CD4-positive, CD25-positive, alpha-beta regulatory T cell (primary cell): Measurements from ENCODE around the gene EXOSC5. TPM values are rescaled to one million over a fixed set of nuclear protein-coding genes. Genes with fewer than 3 reads are reported as not detected.

Source experiments
- ATAC-seq, 2 donors: fragments of 150-1000 bp; cut with Tn5 transposase; one replicate each; pipeline ENCODE4 v1.10.0; 2021; ENCODE audit warnings: low read depth in 2 of 2, moderate number of reproducible peaks in 2 of 2, moderate library complexity in 1 of 2
- DNase-seq, 3 donors: peaks; one replicate each; pipeline versions ENCODE4 v3.0.0 to v3.0.0-alpha.2; 2012 to 2022; ENCODE audit warnings: mixed read lengths in 1 of 3
- H3K27ac ChIP-seq: one replicate; pipeline ENCODE4 v1.7.0; 2013; ENCODE audit warnings: mild to moderate bottlenecking, low read length; ENCODE audit not compliant: insufficient read depth, poor library complexity, severe bottlenecking
- H3K27me3 ChIP-seq: one replicate; pipeline ENCODE4 v1.7.0; 2013; ENCODE audit warnings: low read length; ENCODE audit not compliant: control insufficient read depth, insufficient read depth
- H3K36me3 ChIP-seq: one replicate; pipeline ENCODE4 v1.7.0; 2013; ENCODE audit warnings: mild to moderate bottlenecking, low read length, moderate library complexity; ENCODE audit not compliant: control insufficient read depth, insufficient read depth
- H3K4me1 ChIP-seq: 2 replicates; pipeline ENCODE4 v1.7.0; 2013; ENCODE audit warnings: mild to moderate bottlenecking, low read length; ENCODE audit not compliant: insufficient read depth, control insufficient read depth, poor library complexity, severe bottlenecking
- H3K4me3 ChIP-seq: one replicate; pipeline ENCODE4 v1.7.0; 2013; ENCODE audit warnings: low read depth, mild to moderate bottlenecking, low read length, moderate library complexity
- H3K9me3 ChIP-seq, 2 experiments: 1 replicate in 1 of 2; 2 replicates in 1 of 2; pipeline ENCODE4 v1.7.0; 2013; ENCODE audit warnings: low read length in 2 of 2, mild to moderate bottlenecking in 1 of 2, moderate library complexity in 1 of 2; ENCODE audit not compliant: control insufficient read depth in 2 of 2
- H3K27ac Mint-ChIP-seq, 3 donors: one replicate each; pipeline ENCODE4 v1.8.0; 2020 to 2022; ENCODE audit warnings: mild to moderate bottlenecking in 3 of 3, mixed read lengths in 3 of 3, moderate library complexity in 2 of 3
- H3K27me3 Mint-ChIP-seq: one replicate; pipeline ENCODE4 v1.8.0; 2022; ENCODE audit warnings: mild to moderate bottlenecking, mixed read lengths
- H3K36me3 Mint-ChIP-seq: one replicate; pipeline ENCODE4 v1.8.0; 2020; ENCODE audit warnings: mixed read lengths
- H3K4me1 Mint-ChIP-seq, 4 donors: one replicate each; pipeline ENCODE4 v1.8.0; 2020 to 2022; ENCODE audit warnings: mixed read lengths in 4 of 4, mild to moderate bottlenecking in 1 of 4
- H3K4me3 Mint-ChIP-seq, 4 donors: one replicate each; pipeline ENCODE4 v1.8.0; 2020 to 2022; ENCODE audit warnings: mild to moderate bottlenecking in 4 of 4, mixed read lengths in 4 of 4, moderate library complexity in 3 of 4
- H3K9me3 Mint-ChIP-seq, 7 donors: one replicate each; pipeline ENCODE4 v1.8.0; 2020 to 2022; ENCODE audit warnings: mixed read lengths in 7 of 7, mild to moderate bottlenecking in 3 of 7, moderate library complexity in 2 of 7
- polyA plus RNA-seq, 4 donors: library from polyadenylated mRNA; unstranded; fragments of 300-500 nt; fragmentation: Illumina TruSeq; gene quantifications; one replicate each; pipeline ENCODE4 v1.2.3, GENCODE V29; 2021
- total RNA-seq: library from RNA; stranded (reverse); gene quantifications from one replicate; pipeline ENCODE4 v1.2.3, GENCODE V29; 2022

Gene EXOSC5
- total RNA-seq (13.9 TPM), polyA plus RNA-seq (10 to 100 TPM; 46.1 to 65.3 (median 58.6) TPM)

GRCh38 chr19:41397086-41398049 is at the start of gene EXOSC5, which contains the start of gene BCKDHA:
Gene EXOSC5, minus strand, starts transcription at chr19:41397359. Its CDS starts 31 bp downstream, at chr19:41397328.
Gene BCKDHA, plus strand, starts transcription at chr19:41397818. Its CDS starts 10 bp downstream, at chr19:41397828.
- Histone ChIP-seq H3K27me3 (no peaks in the 10 kb centered on the region), H3K36me3 (no peaks in the 10 kb centered on the region), H3K27ac (peak within 1 kb of the TSS; percentile 98), H3K4me1 (peaks cover 31% of the 10 kb centered on the region), H3K9me3 (no peaks in the 10 kb centered on the region), H3K4me3 (peak within 1 kb of the TSS; percentile 100)
- Mint-ChIP-seq H3K9me3 (no peaks in the 10 kb centered on the region), H3K27ac (peak within 1 kb of the TSS; percentile 99 to 100 (median 100)), H3K4me3 (peak within 1 kb of the TSS; percentile 95 to 99 (median 97)), H3K36me3 (peaks cover 14% of the 10 kb centered on the region), H3K27me3 (no peaks in the 10 kb centered on the region), H3K4me1 (peaks cover 25 to 56% (median 37%) of the 10 kb centered on the region in 4 donors)
- DNase-seq: peak; percentile 99 to 100 (median 100)
- ATAC-seq: peak; percentile 99

DNA sequence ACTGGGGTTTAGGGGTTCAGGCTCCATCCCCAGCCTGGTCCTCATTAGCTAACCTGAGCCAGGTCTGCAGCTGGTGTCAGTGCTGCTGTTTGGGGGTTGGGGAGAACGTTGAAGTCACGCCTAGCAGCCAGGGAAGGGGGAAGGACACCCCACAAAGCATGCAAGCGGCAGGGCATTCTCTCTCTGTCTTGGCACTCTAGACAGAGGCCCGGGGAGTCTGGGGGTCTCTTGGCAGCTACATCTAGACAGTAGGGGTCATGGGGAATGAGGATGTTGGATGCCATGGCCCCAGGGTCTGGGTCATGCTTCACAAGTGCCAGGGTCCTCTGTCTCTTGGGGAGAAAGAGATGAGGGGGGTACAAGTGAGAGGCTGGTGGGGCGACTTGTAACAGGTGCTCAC is 48.4 kb upstream of the EXOSC5 start:
- Histone ChIP-seq H3K27ac (no peak overlapping the region), H3K27me3 (peaks cover 2% of the 10 kb centered on the region), H3K9me3 (no peaks in the 10 kb centered on the region), H3K4me1 (peaks cover 8% of the 10 kb centered on the region), H3K4me3 (no peak overlapping the region), H3K36me3 (no peaks in the 10 kb centered on the region)
- H3K4me1 Mint-ChIP-seq: peaks cover 0 to 15% (median 5%) of the 10 kb centered on the region in 4 donors
- no peak overlapping the region for H3K4me3 Mint-ChIP-seq
- peaks cover 0 to 2% (median 0%) of the 10 kb centered on the region in 7 donors for H3K9me3 Mint-ChIP-seq
- H3K27ac Mint-ChIP-seq: no peak overlapping the region
- DNase-seq (no peak), ATAC-seq (no peak)
- no peaks in the 10 kb centered on the region for H3K36me3 Mint-ChIP-seq
- H3K27me3 Mint-ChIP-seq: peaks cover 37% of the 10 kb centered on the region

DNA sequence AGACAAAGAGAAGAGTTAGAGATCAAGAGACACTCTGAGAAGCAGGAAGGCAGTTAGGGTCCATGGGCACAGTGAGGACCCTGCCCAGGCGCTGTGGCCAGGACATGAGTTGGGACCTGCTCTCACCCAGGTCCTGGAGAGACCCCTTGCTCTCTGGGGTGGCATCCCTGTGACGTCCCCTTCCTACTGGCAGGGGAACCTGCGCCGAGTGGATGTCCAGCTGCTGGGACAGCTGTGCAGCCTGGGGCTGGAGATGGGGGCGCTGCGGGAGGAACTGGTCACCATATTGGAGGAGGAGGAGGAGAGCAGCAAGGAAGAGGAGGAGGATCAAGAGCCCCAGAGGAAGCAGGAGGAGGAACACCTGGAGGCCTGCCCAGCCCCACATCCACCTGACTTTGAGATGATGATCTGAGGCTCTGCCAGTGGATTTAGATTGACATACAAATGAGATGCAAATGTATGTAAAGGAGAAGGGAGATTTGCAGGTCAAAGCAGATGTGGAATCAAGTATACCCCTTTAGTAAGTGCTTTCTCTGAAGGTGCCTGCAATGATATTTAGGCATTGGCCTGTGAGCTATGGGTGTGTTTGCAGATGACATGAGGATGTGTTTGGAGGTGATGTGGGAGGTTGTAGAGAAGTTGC is 46.8 kb upstream of the EXOSC5 start:
- no peak overlapping the region for H3K4me3 Mint-ChIP-seq
- Histone ChIP-seq H3K4me1 (peaks cover 9% of the 10 kb centered on the region), H3K9me3 (no peaks in the 10 kb centered on the region), H3K27ac (no peak overlapping the region), H3K36me3 (no peaks in the 10 kb centered on the region), H3K4me3 (no peak overlapping the region), H3K27me3 (peaks cover 2% of the 10 kb centered on the region)
- H3K4me1 Mint-ChIP-seq: peaks cover 0 to 7% (median 2%) of the 10 kb centered on the region in 4 donors
- H3K36me3 Mint-ChIP-seq: no peaks in the 10 kb centered on the region
- DNase-seq: no peak
- peak overlapping the region in 1 of 3 donors; percentile 56 for H3K27ac Mint-ChIP-seq
- peaks cover 0 to 2% (median 0%) of the 10 kb centered on the region in 7 donors for H3K9me3 Mint-ChIP-seq
- ATAC-seq: no peak
- H3K27me3 Mint-ChIP-seq: peaks cover 25% of the 10 kb centered on the region

- peaks cover 10% of the 10 kb centered on the region for H3K4me1 ChIP-seq
- H3K4me3 Mint-ChIP-seq: peak within 1 kb of the TSS in 1 of 4 donors; percentile 58
- H3K36me3 Mint-ChIP-seq: peaks cover 4% of the 10 kb centered on the region
- H3K27me3 Mint-ChIP-seq: peaks cover 19% of the 10 kb centered on the region
- peak within 1 kb of the TSS in 1 of 3 donors; percentile 56 for H3K27ac Mint-ChIP-seq
- H3K4me3 ChIP-seq: no peak within 1 kb of the TSS
- H3K4me1 Mint-ChIP-seq: peaks cover 0 to 13% (median 3%) of the 10 kb centered on the region in 4 donors
- H3K36me3 ChIP-seq: no peaks in the 10 kb centered on the region
- H3K27ac ChIP-seq: no peak within 1 kb of the TSS
- H3K9me3 ChIP-seq: no peaks in the 10 kb centered on the region
- peaks cover 0 to 2% (median 0%) of the 10 kb centered on the region in 7 donors for H3K9me3 Mint-ChIP-seq
- ATAC-seq (no peak), DNase-seq (no peak)
- H3K27me3 ChIP-seq: no peaks in the 10 kb centered on the region
Observed at GRCh38 chr19:41442473-41443355, 45.6 kb upstream of the EXOSC5 start, which contains the start of gene ERICH4. Gene ERICH4, plus strand, starts transcription at chr19:41443156. Its CDS starts 14 bp downstream, at chr19:41443170.

DNA sequence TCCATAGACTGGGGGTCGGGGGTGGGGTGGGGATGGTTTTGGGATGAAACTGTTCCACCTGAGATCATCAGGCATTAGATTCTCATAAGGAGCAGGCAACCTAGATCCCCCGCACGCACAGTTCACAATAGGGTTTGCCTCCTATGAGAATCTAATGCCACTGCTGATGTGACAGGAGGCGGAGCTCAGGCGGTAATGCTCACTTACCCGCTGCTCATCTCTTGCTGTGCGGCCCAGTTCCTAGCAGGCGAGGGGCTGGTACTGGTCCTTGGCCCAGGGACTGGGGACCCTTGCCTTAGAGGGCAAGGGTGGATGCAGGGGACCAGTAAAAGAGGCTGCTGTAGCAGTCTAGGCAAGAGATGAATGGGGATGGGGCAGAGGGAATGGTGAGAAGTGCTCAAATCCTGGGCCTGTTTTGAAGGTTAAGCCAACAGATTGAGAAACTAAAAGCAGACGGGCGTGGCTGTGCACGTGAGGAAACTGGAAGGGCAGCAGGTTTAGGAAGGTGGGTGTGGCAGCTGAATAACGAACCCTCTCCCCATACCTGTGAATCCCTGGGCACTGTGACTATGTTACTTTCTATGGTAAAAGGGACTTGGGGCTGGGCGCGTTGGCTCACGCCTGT is 44.3 kb upstream of the EXOSC5 start:
- peaks cover 0 to 2% (median 0%) of the 10 kb centered on the region in 7 donors for H3K9me3 Mint-ChIP-seq
- H3K4me1 Mint-ChIP-seq: peaks cover 4 to 16% (median 8%) of the 10 kb centered on the region in 4 donors
- H3K4me3 Mint-ChIP-seq: peak overlapping the region in 1 of 4 donors; percentile 75
- Histone ChIP-seq H3K4me1 (peaks cover 10% of the 10 kb centered on the region), H3K4me3 (no peak overlapping the region), H3K36me3 (no peaks in the 10 kb centered on the region), H3K27ac (no peak overlapping the region), H3K9me3 (no peaks in the 10 kb centered on the region), H3K27me3 (no peaks in the 10 kb centered on the region)
- H3K27ac Mint-ChIP-seq: no peak overlapping the region
- no peak for DNase-seq
- peaks cover 13% of the 10 kb centered on the region for H3K27me3 Mint-ChIP-seq
- H3K36me3 Mint-ChIP-seq: peaks cover 9% of the 10 kb centered on the region
- ATAC-seq: no peak

GRCh38 chr19:41439441-41440222 is 42.5 kb upstream of the EXOSC5 start, which contains the start of gene DMAC2:
Gene DMAC2, minus strand, starts transcription at chr19:41439912. Its CDS starts 13 bp downstream, at chr19:41439899.
- Mint-ChIP-seq H3K27ac (peak within 1 kb of the TSS in 1 of 3 donors; percentile 65), H3K4me1 (peaks cover 4 to 16% (median 10%) of the 10 kb centered on the region in 4 donors), H3K4me3 (peak within 1 kb of the TSS in 2 of 4 donors; percentile 47 to 73), H3K36me3 (peaks cover 10% of the 10 kb centered on the region), H3K27me3 (peaks cover 13% of the 10 kb centered on the region), H3K9me3 (peaks cover 0 to 2% (median 0%) of the 10 kb centered on the region in 7 donors)
- H3K27ac ChIP-seq: peak within 1 kb of the TSS; percentile 80
- ATAC-seq (peak; percentile 99), DNase-seq (peak; percentile 88 to 99 (median 91))
- H3K36me3 ChIP-seq: peaks cover 4% of the 10 kb centered on the region
- no peaks in the 10 kb centered on the region for H3K9me3 ChIP-seq
- H3K27me3 ChIP-seq: no peaks in the 10 kb centered on the region
- peak within 1 kb of the TSS; percentile 88 for H3K4me3 ChIP-seq
- H3K4me1 ChIP-seq: peaks cover 10% of the 10 kb centered on the region
